ENCODE measurements around the gene BLOC1S4.
A peak's percentile ranks its signal among the peaks of the same experiment; 100 is the strongest.

BLOC1S4 gene

GRCh38 chr4:6674500-6675149 is 41.3 kb upstream of the BLOC1S4 start:
- FAIRE-seq (no peak), DNase-seq (ENCODE audit: insufficient read length, low spot score) (no peak)

GRCh38 chr4:6676722-6677558 is 39.0 kb upstream of the BLOC1S4 start:
- no peak for DNase-seq (ENCODE audit: insufficient read length, low spot score)
- no peak for FAIRE-seq

More at GRCh38 chr4:6674500-6675149, 41.3 kb upstream of the BLOC1S4 start:
- peak; percentile 18 for TF ChIP-seq CTCF (IDR thresholded peaks at IDR 0.05; ENCODE audit: insufficient read depth, missing control alignments)

GRCh38 chr4:6680372-6681034 is 35.5 kb upstream of the BLOC1S4 start:
- no peak for FAIRE-seq
- DNase-seq (ENCODE audit: insufficient read length, low spot score) = no peak
- TF ChIP-seq CTCF (IDR thresholded peaks at IDR 0.05; ENCODE audit: insufficient read depth, missing control alignments) = no peak

More at GRCh38 chr4:6676722-6677558, 39.0 kb upstream of the BLOC1S4 start:
- no peak for TF ChIP-seq CTCF (IDR thresholded peaks at IDR 0.05; ENCODE audit: insufficient read depth, missing control alignments)

- FAIRE-seq (no peak), DNase-seq (ENCODE audit: insufficient read length, low spot score) (no peak)
- peak; percentile 31 for TF ChIP-seq CTCF (IDR thresholded peaks at IDR 0.05; ENCODE audit: insufficient read depth, missing control alignments)
Observed at GRCh38 chr4:6681191-6681590, 34.8 kb upstream of the BLOC1S4 start.

GRCh38 chr4:6682862-6683590 is 32.9 kb upstream of the BLOC1S4 start:
- DNase-seq (ENCODE audit: insufficient read length, low spot score) (no peak), FAIRE-seq (no peak)
- TF ChIP-seq CTCF (IDR thresholded peaks at IDR 0.05; ENCODE audit: insufficient read depth, missing control alignments) = no peak

- TF ChIP-seq CTCF (IDR thresholded peaks at IDR 0.05; ENCODE audit: insufficient read depth, missing control alignments) = no peak
- DNase-seq (ENCODE audit: insufficient read length, low spot score) (no peak), FAIRE-seq (no peak)
Observed at GRCh38 chr4:6684656-6685055, 31.3 kb upstream of the BLOC1S4 start.
